GM23338 (cell line): ENCODE measurements around the gene GIPC1.

Source experiments
- POLR2AphosphoS5 ChIP-seq: IDR thresholded peaks from 2 replicates; pipeline ENCODE4 v1.6.1; 2016; ENCODE audit warnings: antibody characterized with exemption, low read depth
- TF ChIP-seq, protein P1 (sequence below), 2 experiments: fragments of 200-600 bp in 1 of 2; sonication (generic) in 1 of 2; conservative IDR thresholded peaks; 2 replicates each; pipeline versions ENCODE4 v1.5.1 to v1.6.1; 2016 to 2017; ENCODE audit warnings: antibody characterized with exemption in 2 of 2, low read depth in 2 of 2, mild to moderate bottlenecking in 2 of 2, moderate library complexity in 1 of 2

DNA sequence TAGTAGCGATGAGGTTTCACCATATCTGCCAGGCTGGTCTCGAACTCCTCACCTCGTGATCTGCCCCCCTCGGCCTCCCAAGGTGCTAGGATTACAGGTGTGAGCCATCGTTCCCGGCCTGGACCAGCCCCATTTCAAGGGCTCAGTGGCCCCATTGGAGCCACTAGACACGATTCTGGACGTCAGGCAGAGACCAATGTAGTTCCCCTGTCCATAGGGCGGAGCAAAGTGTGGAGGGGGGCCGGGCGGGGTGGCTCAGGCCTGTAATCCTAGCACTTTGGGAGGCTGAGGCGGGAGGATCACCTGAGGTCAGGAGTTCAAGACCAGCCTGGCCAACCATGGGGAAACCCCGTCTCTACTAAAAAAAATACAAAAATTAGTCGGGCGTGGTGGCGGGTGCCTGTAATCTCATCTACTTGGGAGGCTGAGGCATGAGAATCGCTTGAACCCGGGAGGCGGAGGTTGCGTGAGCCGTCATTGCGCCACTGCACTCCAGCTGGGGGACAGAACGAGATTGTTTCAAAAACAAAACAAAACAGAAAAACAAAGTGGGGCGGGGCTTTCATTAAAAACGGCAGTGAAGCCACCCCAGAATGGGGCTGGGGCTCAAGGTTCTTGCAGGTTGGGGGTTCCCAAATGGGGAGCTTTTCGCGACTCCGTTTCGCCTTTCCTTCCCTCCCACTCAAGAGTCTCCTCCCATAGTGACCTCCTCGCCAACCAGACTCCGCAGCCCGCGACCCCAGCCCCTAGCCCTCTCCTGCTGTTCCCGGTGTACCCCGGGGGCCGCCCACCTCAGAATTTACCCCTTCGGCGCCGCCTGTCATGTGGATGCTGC is 32.7 kb upstream of the GIPC1 start:
- TF ChIP-seq, protein P1, sequence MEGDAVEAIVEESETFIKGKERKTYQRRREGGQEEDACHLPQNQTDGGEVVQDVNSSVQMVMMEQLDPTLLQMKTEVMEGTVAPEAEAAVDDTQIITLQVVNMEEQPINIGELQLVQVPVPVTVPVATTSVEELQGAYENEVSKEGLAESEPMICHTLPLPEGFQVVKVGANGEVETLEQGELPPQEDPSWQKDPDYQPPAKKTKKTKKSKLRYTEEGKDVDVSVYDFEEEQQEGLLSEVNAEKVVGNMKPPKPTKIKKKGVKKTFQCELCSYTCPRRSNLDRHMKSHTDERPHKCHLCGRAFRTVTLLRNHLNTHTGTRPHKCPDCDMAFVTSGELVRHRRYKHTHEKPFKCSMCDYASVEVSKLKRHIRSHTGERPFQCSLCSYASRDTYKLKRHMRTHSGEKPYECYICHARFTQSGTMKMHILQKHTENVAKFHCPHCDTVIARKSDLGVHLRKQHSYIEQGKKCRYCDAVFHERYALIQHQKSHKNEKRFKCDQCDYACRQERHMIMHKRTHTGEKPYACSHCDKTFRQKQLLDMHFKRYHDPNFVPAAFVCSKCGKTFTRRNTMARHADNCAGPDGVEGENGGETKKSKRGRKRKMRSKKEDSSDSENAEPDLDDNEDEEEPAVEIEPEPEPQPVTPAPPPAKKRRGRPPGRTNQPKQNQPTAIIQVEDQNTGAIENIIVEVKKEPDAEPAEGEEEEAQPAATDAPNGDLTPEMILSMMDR (conservative IDR thresholded peaks at IDR 0.05; ENCODE audit: low read depth in 2 of 2), result no peak
- TF ChIP-seq POLR2AphosphoS5, result no peak
